IMR-90 (cell line): ENCODE results near the gene PRSS38.

ENCODE experiments used
- BHLHE40 ChIP-seq: fragments of 150-350 bp; IDR thresholded peaks from 2 replicates; pipeline ENCODE4 v1.6.1; 2016; ENCODE audit warnings: mild to moderate bottlenecking, low read depth, low read length
- MAFK ChIP-seq: IDR thresholded peaks from 2 replicates; pipeline ENCODE4 v1.6.1; 2012; ENCODE audit warnings: low read depth, low read length, improper control_type of control experiment
- MXI1 ChIP-seq: IDR thresholded peaks from 2 replicates; pipeline ENCODE4 v1.6.1; 2012; ENCODE audit warnings: low read depth, mild to moderate bottlenecking, low read length, moderate library complexity, borderline replicate concordance
- POLR2A ChIP-seq: IDR thresholded peaks from 2 replicates; pipeline ENCODE4 v1.6.1; 2012; ENCODE audit warnings: mild to moderate bottlenecking, low read depth, low read length
- SMC3 ChIP-seq: fragments of 150-350 bp; IDR thresholded peaks from 2 replicates; pipeline ENCODE4 v1.6.1; 2016; ENCODE audit warnings: low read depth, mild to moderate bottlenecking, antibody characterized with exemption, low read length, moderate library complexity
- USF2 ChIP-seq: fragments of 150-350 bp; IDR thresholded peaks from 2 replicates; pipeline ENCODE4 v1.6.1; 2017; ENCODE audit warnings: mild to moderate bottlenecking, antibody characterized with exemption, low read length, low read depth
- TF ChIP-seq, protein P1 (sequence below): conservative IDR thresholded peaks from 2 replicates; pipeline ENCODE4 v1.5.1; 2012; ENCODE audit warnings: mild to moderate bottlenecking, low read depth, low read length, improper control_type of control experiment

DNA sequence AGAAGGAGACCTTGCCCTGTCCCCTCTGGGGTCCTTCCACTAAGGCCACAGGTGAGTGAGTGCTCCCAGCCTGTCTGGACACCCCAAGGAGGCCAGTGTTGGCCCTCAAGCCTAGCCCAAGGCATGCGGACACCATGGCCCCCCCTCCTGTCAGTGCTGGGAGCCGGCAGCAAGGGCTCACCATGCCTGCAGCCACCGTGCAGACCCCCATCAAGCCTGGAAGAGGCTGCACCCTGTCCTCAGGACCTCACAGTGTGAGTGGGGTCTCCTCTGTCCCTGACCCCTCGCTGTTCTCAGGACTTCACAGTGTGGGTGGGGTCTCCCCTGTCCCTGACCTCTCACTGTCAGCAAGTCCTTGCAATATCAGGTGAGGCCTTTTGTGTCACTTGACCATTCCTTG lies 33.2 kb upstream of the PRSS38 start:
- TF ChIP-seq, protein P1, sequence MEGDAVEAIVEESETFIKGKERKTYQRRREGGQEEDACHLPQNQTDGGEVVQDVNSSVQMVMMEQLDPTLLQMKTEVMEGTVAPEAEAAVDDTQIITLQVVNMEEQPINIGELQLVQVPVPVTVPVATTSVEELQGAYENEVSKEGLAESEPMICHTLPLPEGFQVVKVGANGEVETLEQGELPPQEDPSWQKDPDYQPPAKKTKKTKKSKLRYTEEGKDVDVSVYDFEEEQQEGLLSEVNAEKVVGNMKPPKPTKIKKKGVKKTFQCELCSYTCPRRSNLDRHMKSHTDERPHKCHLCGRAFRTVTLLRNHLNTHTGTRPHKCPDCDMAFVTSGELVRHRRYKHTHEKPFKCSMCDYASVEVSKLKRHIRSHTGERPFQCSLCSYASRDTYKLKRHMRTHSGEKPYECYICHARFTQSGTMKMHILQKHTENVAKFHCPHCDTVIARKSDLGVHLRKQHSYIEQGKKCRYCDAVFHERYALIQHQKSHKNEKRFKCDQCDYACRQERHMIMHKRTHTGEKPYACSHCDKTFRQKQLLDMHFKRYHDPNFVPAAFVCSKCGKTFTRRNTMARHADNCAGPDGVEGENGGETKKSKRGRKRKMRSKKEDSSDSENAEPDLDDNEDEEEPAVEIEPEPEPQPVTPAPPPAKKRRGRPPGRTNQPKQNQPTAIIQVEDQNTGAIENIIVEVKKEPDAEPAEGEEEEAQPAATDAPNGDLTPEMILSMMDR = no peak
- TF ChIP-seq MAFK (no peak), POLR2A (no peak), USF2 (no peak), BHLHE40 (no peak), SMC3 (no peak), MXI1 (no peak)
